Measurements from ENCODE around the gene PLA2G4A.

DNA sequence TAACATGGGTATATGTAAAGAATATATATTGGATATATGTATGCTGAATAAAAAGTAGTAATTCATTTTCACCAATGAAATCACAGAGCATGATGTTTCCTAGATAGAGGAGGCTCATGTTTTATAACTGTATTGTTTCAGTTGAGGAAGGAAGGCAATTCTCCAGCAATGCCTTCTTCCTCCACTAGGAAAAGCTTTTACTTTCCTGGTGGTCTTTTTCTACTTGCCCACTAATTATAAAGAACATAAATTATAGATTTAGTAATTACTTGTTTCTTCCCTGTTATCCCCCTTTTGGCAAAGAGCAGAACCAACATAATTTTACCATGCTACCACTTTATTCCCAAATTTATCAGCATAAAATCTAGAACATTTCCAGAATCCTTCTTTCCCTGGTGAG is 159.0 kb downstream of the PLA2G4A start:
- TF ChIP-seq, protein P1, sequence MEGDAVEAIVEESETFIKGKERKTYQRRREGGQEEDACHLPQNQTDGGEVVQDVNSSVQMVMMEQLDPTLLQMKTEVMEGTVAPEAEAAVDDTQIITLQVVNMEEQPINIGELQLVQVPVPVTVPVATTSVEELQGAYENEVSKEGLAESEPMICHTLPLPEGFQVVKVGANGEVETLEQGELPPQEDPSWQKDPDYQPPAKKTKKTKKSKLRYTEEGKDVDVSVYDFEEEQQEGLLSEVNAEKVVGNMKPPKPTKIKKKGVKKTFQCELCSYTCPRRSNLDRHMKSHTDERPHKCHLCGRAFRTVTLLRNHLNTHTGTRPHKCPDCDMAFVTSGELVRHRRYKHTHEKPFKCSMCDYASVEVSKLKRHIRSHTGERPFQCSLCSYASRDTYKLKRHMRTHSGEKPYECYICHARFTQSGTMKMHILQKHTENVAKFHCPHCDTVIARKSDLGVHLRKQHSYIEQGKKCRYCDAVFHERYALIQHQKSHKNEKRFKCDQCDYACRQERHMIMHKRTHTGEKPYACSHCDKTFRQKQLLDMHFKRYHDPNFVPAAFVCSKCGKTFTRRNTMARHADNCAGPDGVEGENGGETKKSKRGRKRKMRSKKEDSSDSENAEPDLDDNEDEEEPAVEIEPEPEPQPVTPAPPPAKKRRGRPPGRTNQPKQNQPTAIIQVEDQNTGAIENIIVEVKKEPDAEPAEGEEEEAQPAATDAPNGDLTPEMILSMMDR (IDR thresholded peaks at IDR 0.05): no peak
- no peak for TF ChIP-seq POLR2A (IDR thresholded peaks at IDR 0.05)
